Activated CD8-positive, alpha-beta memory T cell treated with anti-CD3 and anti-CD28 coated beads for 48 hours (primary cell): ENCODE measurements around the gene CORIN.
"Not testable (repeated sequence)": the region's sequence is repeated elsewhere in the genome, so short reads cannot be mapped to it uniquely, and the experiment has no call there.

Source experiments
- DNase-seq, 3 experiments: peaks; one replicate each; pipeline ENCODE4 v3.0.0-alpha.2; 2020; ENCODE audit warnings: low read depth in 2 of 3, low spot score in 2 of 3

Gene CORIN

GRCh38 chr4:47776353-47776752, 61.5 kb downstream of the CORIN start:
- no peak for DNase-seq

DNA sequence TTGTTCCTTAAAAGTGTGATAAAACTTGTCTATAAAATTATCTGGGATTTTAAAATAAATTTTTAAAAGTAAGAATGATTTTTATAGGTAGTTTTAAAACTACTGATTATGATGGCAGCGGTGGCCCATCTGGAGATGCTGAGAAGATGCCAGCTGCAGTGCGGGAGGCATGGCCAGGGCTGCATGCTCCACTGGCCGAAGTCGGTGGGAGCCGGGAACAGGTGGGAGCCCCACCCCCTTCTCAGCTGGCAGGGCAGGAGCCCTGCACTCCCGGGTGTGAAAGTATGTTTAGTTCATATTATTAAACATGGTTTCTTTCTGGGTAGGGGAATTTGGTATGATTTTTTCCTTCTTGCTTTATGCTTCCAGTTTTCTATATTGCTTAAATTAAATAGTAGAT, 63.8 kb downstream of the CORIN start:
- no peak for DNase-seq

- no peak for DNase-seq
These were observed 66.8 kb downstream of the CORIN start for GRCh38 chr4:47771020-47771419.

DNA sequence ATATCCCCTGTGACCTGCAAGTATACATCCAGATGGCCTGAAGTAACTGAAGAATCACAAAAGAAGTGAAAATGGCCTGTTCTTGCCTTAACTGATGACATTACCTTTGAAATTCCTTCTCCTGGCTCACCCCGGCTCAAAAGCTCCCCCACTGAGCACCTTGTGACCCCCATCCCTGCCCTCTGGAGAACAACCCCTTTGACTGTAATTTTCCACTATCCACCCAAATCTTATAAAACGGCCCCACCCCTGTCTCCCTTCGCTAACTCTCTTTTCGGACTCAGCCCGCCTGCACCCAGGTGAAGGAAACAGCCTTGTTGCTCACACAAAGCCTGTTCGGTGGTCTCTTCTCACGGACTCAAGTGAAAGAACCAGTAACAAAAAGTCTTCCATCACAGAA, 69.9 kb downstream of the CORIN start:
- not testable (repeated sequence) for DNase-seq

GRCh38 chr4:47763279-47763678, 74.6 kb downstream of the CORIN start:
- no peak for DNase-seq

GRCh38 chr4:47762376-47763266, 75.2 kb downstream of the CORIN start:
- DNase-seq: no peak

DNA sequence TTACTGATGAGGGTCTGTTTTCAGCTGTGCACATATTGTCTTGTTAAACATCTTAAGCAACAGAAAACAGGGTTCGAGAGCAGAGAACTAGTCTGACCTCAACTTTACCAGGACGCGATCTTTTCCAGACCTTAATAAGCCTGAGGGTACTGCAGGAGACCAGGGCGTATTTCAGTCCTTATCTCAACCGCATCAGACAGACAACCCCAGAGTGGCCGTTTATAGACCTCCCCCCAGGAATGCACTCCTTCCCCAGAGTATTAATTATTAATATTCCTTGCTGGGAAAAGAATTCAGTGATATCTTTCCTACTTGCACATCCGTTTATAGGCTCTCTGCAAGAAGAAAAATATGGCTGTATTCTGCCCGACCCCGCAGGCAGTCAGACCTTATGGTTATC, 84.6 kb downstream of the CORIN start:
- not testable (repeated sequence) for DNase-seq

GRCh38 chr4:47752214-47752613, 85.7 kb downstream of the CORIN start:
- DNase-seq: no peak

GRCh38 chr4:47750788-47751187, 87.1 kb downstream of the CORIN start:
- no peak for DNase-seq

DNA sequence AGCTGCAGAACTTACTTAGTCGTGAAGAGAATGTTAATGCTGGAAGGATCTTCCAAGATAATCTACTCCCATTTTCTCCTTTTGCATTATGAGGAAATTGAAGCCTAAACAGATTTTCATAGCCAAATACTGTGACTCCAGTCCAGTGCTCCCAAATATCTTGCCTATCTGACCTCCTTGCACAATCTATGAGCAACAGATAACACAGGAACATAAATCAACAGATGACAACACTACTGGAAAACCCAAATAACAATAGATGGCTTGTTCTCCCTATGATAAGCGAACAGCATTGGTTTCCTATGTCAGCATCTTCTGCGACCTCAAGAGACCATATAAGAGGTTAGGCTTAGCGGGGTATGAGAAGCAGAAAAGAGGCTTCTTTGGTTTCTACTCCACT, 88.0 kb downstream of the CORIN start:
- no peak for DNase-seq

DNA sequence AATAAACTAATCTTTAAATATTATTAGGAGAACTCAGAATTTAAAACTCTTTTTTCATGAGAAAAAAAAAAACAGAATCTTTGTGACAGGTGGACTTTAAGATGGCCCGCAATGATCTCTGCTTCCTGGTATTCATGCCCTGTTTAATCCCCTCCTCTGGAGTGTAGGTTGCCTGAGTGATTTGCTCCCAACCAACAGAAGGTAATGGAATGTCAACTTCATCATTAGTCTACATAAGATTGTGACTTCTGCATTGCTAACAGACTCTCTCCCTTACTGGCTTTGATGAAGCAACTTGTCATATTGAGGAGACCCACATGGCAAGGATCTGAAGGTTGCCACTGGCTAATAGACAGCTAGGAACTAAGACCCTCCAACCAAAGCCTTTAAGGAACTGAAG, 88.8 kb downstream of the CORIN start:
- DNase-seq: no peak

DNA sequence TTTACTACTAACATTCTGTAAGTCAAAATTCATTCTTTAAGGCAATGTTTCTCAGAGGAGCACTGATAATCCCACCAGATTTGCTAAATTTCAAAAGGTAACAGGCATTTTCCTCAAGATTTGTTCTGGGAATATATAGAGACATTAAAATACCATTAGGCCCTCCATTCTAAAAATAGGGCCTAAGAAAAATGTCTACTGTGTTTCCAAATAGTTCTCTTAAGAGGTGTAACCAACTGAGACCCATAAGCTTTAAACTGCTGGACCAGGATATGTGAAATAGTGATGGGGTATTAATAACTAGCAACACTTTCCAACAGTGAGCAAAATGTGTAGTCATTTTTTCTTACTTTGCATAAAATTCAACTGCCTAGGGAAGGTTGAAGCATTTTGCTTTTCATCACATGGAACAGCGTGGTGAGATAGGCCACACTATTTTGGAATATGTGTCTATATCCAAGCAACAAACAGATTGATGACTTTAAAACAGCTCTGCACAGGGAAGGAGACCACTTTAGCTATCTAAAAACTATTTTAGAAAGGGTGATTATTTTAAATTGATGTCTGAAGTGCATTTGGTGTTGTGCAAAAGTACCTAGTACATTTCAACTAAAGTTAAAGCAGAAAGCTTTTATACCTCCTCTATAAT, 89.9 kb downstream of the CORIN start:
- no peak for DNase-seq

DNA sequence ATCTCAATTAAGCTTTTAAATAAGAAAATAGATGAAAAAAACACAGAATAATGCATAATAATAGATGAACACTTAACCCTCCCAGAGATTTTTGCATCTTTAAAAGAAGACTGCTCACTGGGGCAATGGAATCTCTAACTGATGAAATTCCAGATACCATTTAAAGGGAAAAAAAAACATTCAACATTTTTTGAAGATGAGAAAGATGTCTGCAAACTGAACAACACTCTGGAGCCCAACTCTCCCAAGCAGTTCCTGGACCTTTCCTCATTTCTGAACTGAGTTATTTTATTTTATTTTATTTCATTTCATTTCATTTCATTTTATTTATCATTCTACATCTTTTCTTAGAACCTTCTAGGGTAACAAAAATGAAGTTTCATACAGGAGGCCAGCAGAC, 90.7 kb downstream of the CORIN start:
- DNase-seq: no peak

DNA sequence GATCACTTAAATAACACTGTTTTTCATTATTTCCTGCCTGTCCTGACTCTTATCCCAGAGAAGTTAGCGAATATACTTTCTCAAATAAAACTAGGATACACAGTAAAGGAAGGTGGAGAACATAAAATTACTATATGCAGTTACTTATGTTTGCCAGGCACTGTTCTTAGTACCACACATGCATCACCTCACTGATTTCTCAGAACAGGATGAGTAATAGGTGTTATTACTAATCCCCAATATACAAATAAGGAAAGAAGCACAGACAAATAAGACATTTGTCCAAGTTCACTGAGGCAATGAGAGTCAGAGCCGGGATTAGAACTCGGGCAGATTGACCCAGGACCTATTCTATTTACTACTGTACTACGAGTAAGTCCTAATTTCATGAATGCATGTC, 91.7 kb downstream of the CORIN start:
- no peak for DNase-seq

- no peak for DNase-seq
These were observed 93.0 kb downstream of the CORIN start for GRCh38 chr4:47744843-47745382.

GRCh38 chr4:47744253-47744652, 93.6 kb downstream of the CORIN start:
- DNase-seq: no peak

- no peak for DNase-seq
These were observed 96.7 kb downstream of the CORIN start for GRCh38 chr4:47741200-47741599.

GRCh38 chr4:47737326-47737725, 100.5 kb downstream of the CORIN start:
- no peak for DNase-seq

DNA sequence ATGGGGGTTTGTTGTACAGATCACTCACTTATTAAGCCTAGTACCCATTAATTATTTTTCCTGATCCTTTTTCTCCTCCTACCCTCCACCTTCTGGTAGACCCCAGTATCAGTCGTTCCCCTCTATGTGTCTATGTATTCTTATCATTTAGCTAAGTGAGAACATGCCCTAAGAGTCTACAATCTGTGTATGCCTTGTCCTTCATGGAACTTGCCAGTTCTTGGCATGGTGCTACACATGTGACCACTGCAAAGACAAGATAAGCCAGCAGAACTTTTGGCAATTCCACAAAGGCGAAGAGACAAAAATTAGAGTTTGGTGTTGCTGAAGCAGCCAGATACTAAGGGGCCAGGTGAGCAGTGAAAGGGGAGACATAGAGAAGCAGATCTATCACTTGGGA, 101.3 kb downstream of the CORIN start:
- no peak for DNase-seq

- no peak for DNase-seq
These were observed 101.7 kb downstream of the CORIN start for GRCh38 chr4:47736146-47736545.

DNA sequence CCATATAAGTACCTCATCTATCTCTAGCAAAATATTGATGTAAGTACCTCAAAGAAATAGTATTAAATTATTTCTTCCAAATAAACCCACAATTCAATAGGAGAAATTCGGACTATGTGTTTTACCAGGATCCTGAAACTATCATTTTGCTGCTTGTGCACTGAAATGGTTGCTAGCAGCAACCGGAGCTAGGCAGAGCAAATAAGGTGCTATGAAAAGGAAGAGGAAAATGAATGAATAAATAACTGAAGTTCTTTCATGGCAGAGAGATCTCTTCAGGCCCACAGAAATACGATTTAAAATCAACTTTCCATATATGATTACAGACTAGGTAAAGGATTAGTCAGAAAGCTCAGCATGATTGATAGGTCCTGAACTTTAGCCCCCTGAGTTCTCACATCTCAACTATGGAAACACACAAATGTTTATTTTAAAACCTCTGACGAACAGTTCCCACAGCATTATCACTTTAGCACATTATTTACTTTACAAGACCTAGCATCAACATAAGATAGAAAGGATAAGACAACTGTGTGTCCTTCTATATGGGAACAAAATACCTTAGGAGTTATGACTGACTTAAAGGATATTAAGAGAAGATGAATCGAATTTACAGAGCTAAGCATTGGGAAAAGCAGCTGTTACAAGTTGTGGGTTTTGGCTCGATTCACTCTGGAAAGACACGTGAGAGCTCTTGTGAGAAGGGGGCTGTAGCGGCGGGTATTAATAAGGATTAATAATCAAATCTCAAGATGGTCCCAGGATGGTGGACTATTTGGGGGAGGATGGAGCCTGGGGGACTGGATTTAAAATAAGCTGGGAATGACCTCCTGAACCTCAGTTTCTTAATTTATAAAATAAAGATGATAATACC, 104.3 kb downstream of the CORIN start:
- DNase-seq: no peak
